Astrocyte (in vitro differentiated cells and primary cell): ENCODE data around the gene TEAD4. TPM values are rescaled to one million over a fixed set of nuclear protein-coding genes. Genes with fewer than 3 reads are reported as not detected.

Experiments
- DNase-seq: peaks from one replicate; pipeline ENCODE4 v3.0.0-alpha.2; 2010; ENCODE audit warnings: low read depth
- FAIRE-seq: peaks from 2 replicates; lab custom pipeline; 2011; peaks lifted over from hg19 to GRCh38; lab: Jason Lieb, UNC
- H2AFZ ChIP-seq: 2 replicates; pipeline ENCODE4 v1.6.0; 2012; ENCODE audit warnings: low read depth, low read length, inconsistent platforms
- H3K27ac ChIP-seq: 2 replicates; pipeline ENCODE4 v1.5.1; 2011; ENCODE audit warnings: low read depth, low read length, inconsistent platforms
- H3K27me3 ChIP-seq: 2 replicates; pipeline ENCODE4 v1.6.0; 2011; ENCODE audit warnings: low read length, inconsistent platforms; ENCODE audit not compliant: insufficient read depth
- H3K36me3 ChIP-seq: 2 replicates; pipeline ENCODE4 v1.5.1; 2011; ENCODE audit warnings: low read length, inconsistent platforms; ENCODE audit not compliant: insufficient read depth
- H3K4me1 ChIP-seq: 2 replicates; pipeline ENCODE4 v1.5.1; 2011; ENCODE audit warnings: low read length, inconsistent platforms; ENCODE audit not compliant: insufficient read depth
- H3K4me2 ChIP-seq: 2 replicates; pipeline ENCODE4 v1.6.0; 2012; ENCODE audit warnings: low read length, inconsistent platforms
- H3K4me3 ChIP-seq: 2 replicates; pipeline ENCODE4 v1.5.1; 2011; ENCODE audit warnings: low read depth, mild to moderate bottlenecking, low read length, inconsistent platforms; ENCODE audit not compliant: insufficient read depth
- H3K79me2 ChIP-seq: 2 replicates; pipeline ENCODE4 v1.6.0; 2012; ENCODE audit warnings: mild to moderate bottlenecking, low read length, inconsistent platforms; ENCODE audit not compliant: insufficient read depth
- H3K9ac ChIP-seq: 2 replicates; pipeline ENCODE4 v1.6.0; 2012; ENCODE audit warnings: mild to moderate bottlenecking, low read length, inconsistent platforms
- H3K9me3 ChIP-seq: 2 replicates; pipeline ENCODE4 v1.5.1; 2012; ENCODE audit warnings: low read depth, mild to moderate bottlenecking, low read length, inconsistent platforms; ENCODE audit not compliant: insufficient read depth
- H4K20me1 ChIP-seq: 2 replicates; pipeline ENCODE4 v1.6.0; 2012; ENCODE audit warnings: low read length, inconsistent platforms; ENCODE audit not compliant: insufficient read depth
- H3K27ac Mint-ChIP-seq: one replicate; pipeline ENCODE4 v1.8.0; 2021; ENCODE audit warnings: mild to moderate bottlenecking, mixed read lengths; ENCODE audit not compliant: unreplicated experiment
- H3K27me3 Mint-ChIP-seq: one replicate; pipeline ENCODE4 v1.8.0; 2021; ENCODE audit warnings: low read depth, mixed read lengths; ENCODE audit not compliant: unreplicated experiment
- H3K36me3 Mint-ChIP-seq: one replicate; pipeline ENCODE4 v1.8.0; 2021; ENCODE audit warnings: low read depth, mixed read lengths; ENCODE audit not compliant: unreplicated experiment
- H3K4me1 Mint-ChIP-seq: one replicate; pipeline ENCODE4 v1.8.0; 2021; ENCODE audit warnings: low read depth, mixed read lengths; ENCODE audit not compliant: unreplicated experiment
- H3K4me3 Mint-ChIP-seq: one replicate; pipeline ENCODE4 v1.8.0; 2021; ENCODE audit warnings: mild to moderate bottlenecking, moderate library complexity, mixed read lengths; ENCODE audit not compliant: unreplicated experiment
- H3K9me3 Mint-ChIP-seq: one replicate; pipeline ENCODE4 v1.8.0; 2021; ENCODE audit warnings: mild to moderate bottlenecking, mixed read lengths; ENCODE audit not compliant: unreplicated experiment
- CTCF ChIP-seq: IDR thresholded peaks from 2 replicates; pipeline ENCODE4 v1.5.1; 2011; ENCODE audit warnings: low read depth, mild to moderate bottlenecking, inconsistent platforms, low read length, moderate library complexity; ENCODE audit not compliant: insufficient read depth
- EZH2 ChIP-seq: IDR thresholded peaks from 2 replicates; pipeline ENCODE4 v1.6.1; 2012; ENCODE audit warnings: mild to moderate bottlenecking, low read length, inconsistent platforms; ENCODE audit not compliant: insufficient read depth
- total RNA-seq: library from RNA; stranded (reverse); gene quantifications from 2 replicates; pipeline ENCODE4 v1.2.1, GENCODE V29; 2021

TEAD4 gene
- total RNA-seq, 1 donor from 2014 or later: 19.1 TPM

DNA sequence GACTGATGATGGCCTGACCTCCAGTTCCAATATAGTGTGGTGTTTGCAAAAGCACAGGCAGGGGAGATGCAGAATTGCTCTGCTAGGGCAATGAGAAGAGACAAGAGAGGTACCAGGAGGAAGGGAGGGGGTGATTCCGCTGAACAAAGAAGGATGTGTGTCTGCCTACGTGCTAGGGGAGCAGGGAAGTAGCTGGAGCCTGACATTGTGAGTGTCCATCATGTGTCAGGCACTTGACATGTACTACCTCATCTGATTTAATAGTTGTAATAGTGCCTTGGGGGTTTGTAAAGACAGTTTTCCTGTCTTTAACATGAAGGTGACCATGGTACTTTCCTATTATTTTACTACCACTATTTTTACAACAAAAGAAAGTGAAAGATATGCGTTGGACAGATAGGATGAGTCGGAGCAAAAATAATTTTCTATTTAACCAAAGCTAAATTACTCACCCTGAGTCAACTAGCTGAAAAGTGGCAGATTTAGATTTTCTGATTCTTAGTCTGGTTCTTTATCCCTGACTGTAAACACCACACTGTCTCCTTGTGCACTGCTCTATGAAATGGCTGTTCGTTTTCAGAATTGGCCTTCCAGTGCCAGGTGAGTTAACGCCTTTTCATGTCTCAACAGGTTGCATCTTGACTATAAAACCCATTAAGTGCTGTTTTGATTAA, 33.7 kb upstream of the TEAD4 start:
- Histone ChIP-seq H2AFZ (no peak overlapping the region), H3K4me2 (peak overlapping the region; percentile 7), H3K9ac (no peak overlapping the region), H3K27ac (no peak overlapping the region), H3K36me3 (peaks cover 9% of the 10 kb centered on the region), H3K4me3 (no peak overlapping the region), H3K9me3 (no peaks in the 10 kb centered on the region), H3K27me3 (no peaks in the 10 kb centered on the region), H3K79me2 (no peaks in the 10 kb centered on the region), H4K20me1 (peaks cover 8% of the 10 kb centered on the region), H3K4me1 (peaks cover 10% of the 10 kb centered on the region)
- peak overlapping the region; percentile 7 for H3K27ac Mint-ChIP-seq
- peaks cover 12% of the 10 kb centered on the region for H3K36me3 Mint-ChIP-seq
- TF ChIP-seq EZH2: no peak
- TF ChIP-seq CTCF: no peak
- peaks cover 9% of the 10 kb centered on the region for H3K4me1 Mint-ChIP-seq
- no peaks in the 10 kb centered on the region for H3K27me3 Mint-ChIP-seq
- FAIRE-seq: no peak
- no peak overlapping the region for H3K4me3 Mint-ChIP-seq
- no peak for DNase-seq
- H3K9me3 Mint-ChIP-seq: no peaks in the 10 kb centered on the region

DNA sequence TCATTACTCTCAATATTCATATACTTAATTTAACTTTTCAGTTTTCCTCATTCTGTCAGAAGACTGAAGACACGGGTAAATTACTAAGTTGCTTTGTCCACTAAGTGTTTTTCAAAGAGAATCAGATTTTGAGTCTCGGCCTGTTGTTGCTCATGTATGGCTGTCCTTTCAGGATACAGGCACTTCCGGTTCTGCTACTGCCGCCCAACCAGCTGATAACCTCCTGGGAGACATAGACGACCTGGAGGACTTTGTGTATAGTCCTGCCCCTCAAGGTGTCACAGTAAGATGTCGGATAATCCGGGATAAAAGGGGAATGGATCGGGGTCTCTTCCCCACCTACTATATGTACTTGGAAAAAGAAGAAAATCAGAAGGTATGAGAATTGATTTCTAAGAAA, 28.3 kb upstream of the TEAD4 start:
- Histone ChIP-seq H3K27me3 (no peaks in the 10 kb centered on the region), H3K4me3 (no peak overlapping the region), H4K20me1 (peaks cover 1% of the 10 kb centered on the region), H3K4me1 (peaks cover under 1% of the 10 kb centered on the region), H3K79me2 (no peaks in the 10 kb centered on the region), H3K4me2 (no peak overlapping the region), H2AFZ (no peak overlapping the region), H3K9ac (no peak overlapping the region), H3K9me3 (no peaks in the 10 kb centered on the region), H3K36me3 (peaks cover 24% of the 10 kb centered on the region), H3K27ac (no peak overlapping the region)
- Mint-ChIP-seq H3K27ac (no peak overlapping the region), H3K4me1 (peaks cover 2% of the 10 kb centered on the region), H3K36me3 (peaks cover 24% of the 10 kb centered on the region), H3K9me3 (no peaks in the 10 kb centered on the region), H3K27me3 (no peaks in the 10 kb centered on the region), H3K4me3 (no peak overlapping the region)
- no peak for DNase-seq
- FAIRE-seq: no peak
- TF ChIP-seq EZH2: no peak
- TF ChIP-seq CTCF: no peak

- Histone ChIP-seq H3K4me3 (no peak overlapping the region), H3K79me2 (no peaks in the 10 kb centered on the region), H4K20me1 (no peaks in the 10 kb centered on the region), H3K27me3 (no peaks in the 10 kb centered on the region), H2AFZ (no peak overlapping the region), H3K36me3 (peaks cover 39% of the 10 kb centered on the region), H3K4me2 (no peak overlapping the region), H3K9ac (no peak overlapping the region), H3K9me3 (no peaks in the 10 kb centered on the region), H3K4me1 (no peaks in the 10 kb centered on the region), H3K27ac (no peak overlapping the region)
- H3K9me3 Mint-ChIP-seq: no peaks in the 10 kb centered on the region
- no peak for TF ChIP-seq CTCF
- TF ChIP-seq EZH2: no peak
- H3K27ac Mint-ChIP-seq: no peak overlapping the region
- DNase-seq: no peak
- H3K27me3 Mint-ChIP-seq: no peaks in the 10 kb centered on the region
- H3K4me3 Mint-ChIP-seq: no peak overlapping the region
- H3K4me1 Mint-ChIP-seq: no peaks in the 10 kb centered on the region
- no peak for FAIRE-seq
- H3K36me3 Mint-ChIP-seq: peaks cover 27% of the 10 kb centered on the region
Observed at GRCh38 chr12:2933586-2933985, 25.6 kb upstream of the TEAD4 start.
